HG02884 (cell line): Measurements from ENCODE around the gene UTP25.
"Not testable (repeated sequence)": the region's sequence is repeated elsewhere in the genome, so short reads cannot be mapped to it uniquely, and the experiment has no call there.

Experiments
- ATAC-seq: cut with Tn5 transposase; IDR thresholded peaks from one replicate; pipeline ENCODE4 v1.9.1; 2021; ENCODE audit warnings: mild to moderate bottlenecking, moderate library complexity; ENCODE audit not compliant: unreplicated experiment

The UTP25 gene

GRCh38 chr1:209827384-209828262 lies at the start of gene UTP25:
UTP25 (plus strand) TSS chr1:209827972; CDS start chr1:209828064, 92 bp downstream.
- peak; percentile 91 for ATAC-seq

- ATAC-seq: no peak
Measured at GRCh38 chr1:209778102-209778501, 49.7 kb upstream of the UTP25 start.

GRCh38 chr1:209780268-209780667 lies 47.5 kb upstream of the UTP25 start:
- ATAC-seq: no peak

- no peak for ATAC-seq
Measured at GRCh38 chr1:209783386-209783785, 44.4 kb upstream of the UTP25 start.

- peak; percentile 99 for ATAC-seq
Measured at GRCh38 chr1:209784265-209785169, 43.3 kb upstream of the UTP25 start, which contains the start of gene C1orf74. C1orf74 (minus strand) TSS chr1:209784559; CDS start chr1:209783634, 925 bp downstream.

GRCh38 chr1:209785592-209785991 lies 42.2 kb upstream of the UTP25 start:
- ATAC-seq: no peak

- no peak for ATAC-seq
Measured at GRCh38 chr1:209786146-209786545, 41.6 kb upstream of the UTP25 start.

DNA sequence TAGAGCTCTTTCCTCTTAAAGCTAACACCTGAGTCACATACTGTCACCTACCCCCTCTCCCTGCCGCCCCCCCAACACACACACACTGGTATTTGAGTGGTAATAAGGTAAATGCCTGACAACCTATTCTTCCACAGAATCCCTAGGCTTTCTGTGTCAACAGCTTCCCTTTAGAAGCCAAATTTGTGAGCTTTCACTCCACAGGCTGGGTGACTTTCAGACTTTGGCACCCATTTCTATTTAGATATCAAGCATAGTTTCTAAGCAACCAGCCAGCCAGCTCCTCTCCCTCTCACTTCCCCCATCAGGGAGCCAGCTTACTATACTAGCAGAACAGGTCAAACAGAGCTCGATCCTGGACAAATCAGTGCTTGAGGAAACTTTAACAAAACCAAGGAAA lies 40.2 kb upstream of the UTP25 start:
- no peak for ATAC-seq

GRCh38 chr1:209789245-209789644 lies 38.5 kb upstream of the UTP25 start:
- ATAC-seq: no peak

DNA sequence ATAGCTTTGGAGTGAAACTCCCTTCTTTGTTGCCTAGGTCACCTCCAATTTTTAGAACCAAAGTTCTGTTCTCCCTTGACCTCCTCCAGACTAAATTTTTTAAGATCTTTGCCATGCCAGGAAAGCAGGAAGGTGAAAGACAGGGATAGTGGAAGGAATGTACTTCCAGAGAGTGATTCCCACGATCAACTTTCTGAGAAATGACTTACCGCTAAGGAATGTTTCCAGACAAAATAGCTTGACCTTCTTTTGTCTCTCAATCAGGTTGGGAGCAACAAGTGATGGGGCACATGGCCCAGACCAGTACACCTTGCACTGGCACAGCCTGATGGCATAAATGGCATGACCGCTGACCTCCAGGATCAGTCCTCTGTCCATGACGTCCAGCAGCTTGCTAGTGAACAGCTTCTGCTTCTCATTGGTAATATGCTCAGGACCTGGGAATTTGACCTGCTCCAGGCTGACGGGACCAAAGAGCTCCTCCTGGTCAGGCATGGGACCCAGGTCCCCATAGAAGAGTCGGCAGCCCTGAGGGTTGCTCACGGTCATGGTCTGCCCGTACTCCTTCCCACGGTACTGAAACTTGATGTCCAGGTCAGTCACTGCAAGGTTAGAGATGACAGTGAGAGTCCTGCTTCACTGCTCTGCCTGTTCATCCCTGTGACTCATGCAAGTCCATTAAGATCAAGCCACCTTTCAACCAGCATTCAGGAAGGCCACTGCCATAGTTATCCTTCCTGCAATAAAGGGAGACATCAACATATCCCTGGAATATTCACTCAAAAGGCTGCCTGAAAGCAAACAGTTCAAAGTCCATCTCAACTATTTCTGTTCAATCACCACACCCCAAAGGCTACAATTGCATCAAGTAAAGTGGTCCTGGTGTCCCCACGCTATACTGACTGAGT lies 37.2 kb upstream of the UTP25 start:
- ATAC-seq: no peak

GRCh38 chr1:209791920-209792319 lies 35.9 kb upstream of the UTP25 start:
- no peak for ATAC-seq

DNA sequence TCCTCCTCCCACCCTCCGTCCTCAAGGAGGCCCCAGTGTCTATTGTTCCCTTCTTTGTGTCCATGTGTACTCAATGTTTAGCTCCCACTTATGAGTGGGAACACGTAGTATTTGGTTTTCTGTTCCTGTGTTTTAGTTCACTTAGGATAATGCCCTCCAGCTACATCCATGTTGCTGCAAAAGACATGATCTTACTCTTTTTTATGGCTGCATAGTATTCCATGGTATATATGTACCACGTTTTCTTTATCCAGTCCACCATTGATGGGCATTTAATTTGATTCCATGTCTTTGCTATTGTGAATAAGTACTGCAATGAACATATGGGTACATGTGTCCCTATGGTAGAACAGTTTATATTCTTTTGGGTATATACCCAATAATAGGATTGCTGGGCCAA lies 34.1 kb upstream of the UTP25 start:
- ATAC-seq: not testable (repeated sequence)

GRCh38 chr1:209797978-209798639 lies 29.7 kb upstream of the UTP25 start:
- no peak for ATAC-seq

DNA sequence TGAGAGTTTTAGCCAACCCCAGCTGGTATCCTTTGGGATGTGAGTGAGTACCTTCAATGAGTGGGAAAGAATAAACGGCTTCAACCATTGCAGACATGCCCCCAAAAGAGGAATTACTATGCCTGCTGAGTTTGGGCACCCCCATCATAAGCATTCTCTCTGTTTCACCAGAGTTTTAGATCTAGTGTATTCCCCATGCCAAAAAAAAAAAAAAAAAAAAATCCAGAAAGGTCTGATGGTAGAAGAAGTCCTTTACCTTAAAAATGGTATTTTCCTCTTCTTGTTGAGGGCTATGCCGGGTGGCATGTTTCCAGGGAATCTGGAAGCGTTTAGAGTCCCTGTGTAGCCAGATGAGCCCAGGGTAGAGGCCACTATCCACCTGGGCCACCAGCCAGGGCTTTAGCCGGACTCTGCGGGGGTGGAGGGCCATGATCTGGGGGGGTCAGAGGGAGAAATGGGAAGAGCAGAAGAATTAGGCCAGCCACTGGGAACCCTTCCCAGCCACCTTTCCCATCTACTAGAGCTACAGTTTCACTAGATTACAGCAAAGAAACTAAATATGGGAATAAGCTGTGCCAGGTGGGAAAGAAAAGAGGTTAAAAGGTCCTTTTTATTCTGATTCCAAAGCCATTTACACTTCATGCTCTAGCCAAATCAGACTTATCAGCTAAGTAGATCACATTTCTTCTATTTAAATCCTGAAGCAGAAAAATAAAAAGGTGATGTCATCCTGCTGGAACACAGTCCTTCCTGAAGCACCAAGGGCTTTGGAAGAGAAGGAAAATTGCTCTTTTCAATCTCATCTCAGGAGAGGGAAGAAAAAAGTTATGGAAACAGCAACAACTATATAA lies 26.6 kb upstream of the UTP25 start:
- no peak for ATAC-seq

DNA sequence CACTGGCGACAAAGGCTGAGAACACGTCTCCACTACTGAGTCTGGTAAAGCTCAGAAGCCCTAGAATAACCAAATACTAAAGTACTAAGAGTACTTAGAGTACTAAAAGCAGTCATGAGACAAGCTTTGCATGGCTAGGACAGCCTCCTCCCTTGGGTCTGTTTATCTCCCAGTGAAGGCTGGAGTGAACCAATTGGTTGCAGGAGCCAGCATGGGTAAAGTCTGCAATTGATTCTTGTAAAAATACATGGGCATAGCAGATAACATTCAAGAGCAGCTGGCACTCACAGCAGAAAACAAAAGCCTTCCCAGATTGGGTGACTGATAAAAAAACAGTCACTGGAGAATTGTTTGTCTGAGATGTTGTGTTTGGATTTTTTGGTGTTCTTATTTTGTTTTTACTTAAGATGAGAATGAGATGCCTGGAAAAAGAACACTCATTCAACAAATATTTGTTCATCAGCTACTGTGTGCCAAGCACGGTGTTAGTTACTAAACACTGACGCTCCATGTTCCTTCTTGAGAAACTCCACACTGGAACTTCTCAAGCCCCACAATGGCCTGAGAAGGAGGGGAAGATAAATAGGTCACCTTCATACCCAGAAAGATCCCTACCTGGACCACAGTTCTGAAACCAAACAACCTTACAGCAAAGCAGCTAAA lies 25.5 kb upstream of the UTP25 start:
- ATAC-seq: no peak

DNA sequence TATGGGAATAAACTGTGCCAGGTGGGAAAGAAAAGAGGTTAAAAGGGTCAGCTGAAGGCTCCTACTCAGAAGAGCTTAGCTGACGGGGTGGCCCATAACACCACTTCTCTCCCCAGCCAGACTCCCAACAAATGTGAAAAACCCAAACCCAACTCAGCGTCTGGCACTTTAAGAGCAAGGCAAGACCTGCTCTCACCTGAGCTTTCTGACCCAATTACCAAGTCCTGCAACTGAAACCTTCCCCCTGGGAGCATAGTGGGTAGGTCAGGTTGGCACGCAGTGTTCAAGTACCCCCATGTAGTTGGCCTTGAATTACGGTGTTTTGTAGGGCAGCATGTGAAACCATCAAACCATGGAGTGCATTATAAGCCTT lies 25.0 kb upstream of the UTP25 start:
- ATAC-seq: no peak

DNA sequence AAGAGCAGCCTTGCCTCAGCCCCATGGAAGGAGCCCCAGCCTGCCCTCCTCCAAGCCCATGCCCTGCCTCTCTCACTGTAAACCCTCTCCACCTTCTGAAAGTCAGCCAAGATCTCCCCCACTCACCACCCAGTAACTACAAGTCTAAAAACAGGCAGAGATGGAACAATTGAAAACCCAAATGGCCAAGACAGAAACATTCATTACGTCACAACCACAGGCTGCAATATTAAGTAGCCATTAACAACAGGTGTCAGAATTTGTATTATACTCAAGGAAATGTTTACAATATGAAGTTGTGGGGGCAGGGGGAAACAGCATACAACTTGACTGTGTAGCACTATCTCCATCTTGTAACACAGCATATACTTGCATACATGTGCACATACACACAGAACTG lies 24.2 kb upstream of the UTP25 start:
- no peak for ATAC-seq

GRCh38 chr1:209805341-209805781 lies 22.4 kb upstream of the UTP25 start:
- no peak for ATAC-seq
